22Rv1 (cell line): ENCODE data around the gene APOM.

Experiments used
- CTCF ChIP-seq: fragments of 450-650 bp; IDR thresholded peaks from 2 replicates; pipeline ENCODE4 v1.5.1; 2017; ENCODE audit warnings: mild to moderate bottlenecking
- ZFX ChIP-seq: fragments of 450-650 bp; IDR thresholded peaks from 2 replicates; pipeline ENCODE4 v1.6.1; 2017; ENCODE audit warnings: antibody characterized with exemption, borderline replicate concordance

- no peak for TF ChIP-seq CTCF
- no peak for TF ChIP-seq ZFX
Measured at GRCh38 chr6:31687321-31687720, 31.6 kb downstream of the APOM start.
